ENCODE results near the gene TTYH3.
"Not testable (repeated sequence)": the region's sequence is repeated elsewhere in the genome, so short reads cannot be mapped to it uniquely, and the experiment has no call there.

TTYH3 gene

DNA sequence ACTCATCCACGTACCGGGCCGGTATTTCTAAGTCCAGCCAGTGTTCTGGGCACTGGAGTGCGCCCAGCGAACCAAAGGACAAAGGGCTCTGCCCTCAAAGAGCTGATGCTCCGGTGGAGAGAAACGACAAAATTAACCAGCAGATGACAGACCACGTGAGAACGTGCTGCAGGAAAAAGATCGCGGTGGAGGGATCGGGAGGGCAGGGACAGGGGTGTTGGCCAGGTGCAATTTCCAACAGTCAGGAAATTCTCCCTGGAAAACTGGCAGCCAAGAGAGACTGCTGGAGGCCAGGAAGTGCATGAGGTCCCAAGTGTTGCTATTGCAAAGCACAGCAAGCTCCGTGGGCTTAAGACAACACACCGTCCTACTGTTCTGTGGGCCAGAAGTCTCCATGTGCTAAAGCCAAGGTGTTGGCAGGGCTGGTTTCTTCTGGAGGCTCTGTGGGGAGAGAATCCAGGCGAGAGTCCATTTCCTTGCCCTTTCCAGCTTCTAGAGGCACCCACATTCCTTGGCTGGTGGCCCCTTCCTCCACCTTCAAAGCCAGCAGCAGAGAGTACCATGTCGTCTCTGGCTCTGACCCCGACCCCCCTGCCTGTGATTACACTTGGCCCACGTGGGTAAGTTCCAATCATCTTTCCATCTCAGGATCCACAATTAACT is 34.9 kb downstream of the TTYH3 start:
- DNase-seq, result peak in 2 of 3 experiments; percentile 22 to 48

DNA sequence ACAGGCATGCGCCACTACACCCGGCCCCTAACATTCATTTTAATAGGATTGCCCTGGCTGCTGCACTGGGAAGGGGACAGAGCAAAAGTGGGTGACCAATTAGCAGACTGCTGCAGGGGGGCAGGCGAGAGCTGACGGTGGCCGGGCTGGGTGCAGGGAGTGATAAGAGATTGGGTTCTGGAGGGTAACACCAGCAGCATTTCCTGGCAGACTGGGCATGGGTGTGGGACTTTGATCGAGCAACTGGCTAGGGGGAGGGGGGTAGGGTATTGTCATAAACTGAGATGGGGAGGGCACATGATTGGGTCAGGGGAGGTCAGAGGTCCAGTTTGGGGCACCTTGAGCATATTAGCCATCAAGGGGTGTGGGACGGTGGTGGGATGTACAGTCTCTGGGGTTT is 36.1 kb downstream of the TTYH3 start:
- DNase-seq, result no peak

DNA sequence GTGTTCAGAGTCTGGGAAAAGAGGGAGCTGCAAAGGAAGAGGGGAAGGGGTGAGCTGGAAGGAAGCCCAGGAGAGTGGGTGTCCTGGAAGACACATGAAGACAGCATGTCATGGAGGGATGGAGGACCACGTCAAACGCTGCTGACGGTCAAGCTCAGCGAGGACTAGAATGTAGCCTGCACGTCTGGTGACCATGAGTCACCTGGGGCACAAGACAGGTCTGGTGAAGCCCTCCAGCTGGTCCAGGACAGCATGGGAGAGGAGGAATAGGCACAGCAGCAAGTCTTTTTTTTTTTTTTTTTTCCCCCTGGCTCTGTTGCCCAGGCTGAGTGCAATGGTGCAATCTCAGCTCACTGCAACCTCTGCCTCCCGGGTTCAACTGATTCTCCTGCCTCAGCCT is 36.6 kb downstream of the TTYH3 start:
- no peak for DNase-seq

DNA sequence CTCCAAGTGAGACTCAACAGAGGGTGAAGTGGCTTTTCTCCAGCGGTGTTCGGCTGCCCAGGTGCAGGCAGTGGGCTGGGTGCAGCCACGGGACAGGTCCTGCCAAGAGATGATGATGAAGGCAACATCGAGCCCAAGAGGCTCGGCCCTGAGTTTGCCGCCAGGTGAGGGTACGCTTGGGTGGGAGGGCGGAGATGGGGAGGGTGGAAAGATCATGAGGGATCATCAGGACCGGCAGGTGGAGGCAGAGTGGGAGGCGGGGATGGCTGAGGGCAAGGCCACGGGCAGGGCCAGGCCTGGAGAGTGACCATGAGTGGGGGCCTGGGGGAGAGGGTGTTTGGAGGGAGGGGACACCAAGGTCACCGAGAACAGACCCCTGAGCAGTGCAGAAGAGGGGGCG is 38.4 kb downstream of the TTYH3 start:
- DNase-seq, result no peak

DNA sequence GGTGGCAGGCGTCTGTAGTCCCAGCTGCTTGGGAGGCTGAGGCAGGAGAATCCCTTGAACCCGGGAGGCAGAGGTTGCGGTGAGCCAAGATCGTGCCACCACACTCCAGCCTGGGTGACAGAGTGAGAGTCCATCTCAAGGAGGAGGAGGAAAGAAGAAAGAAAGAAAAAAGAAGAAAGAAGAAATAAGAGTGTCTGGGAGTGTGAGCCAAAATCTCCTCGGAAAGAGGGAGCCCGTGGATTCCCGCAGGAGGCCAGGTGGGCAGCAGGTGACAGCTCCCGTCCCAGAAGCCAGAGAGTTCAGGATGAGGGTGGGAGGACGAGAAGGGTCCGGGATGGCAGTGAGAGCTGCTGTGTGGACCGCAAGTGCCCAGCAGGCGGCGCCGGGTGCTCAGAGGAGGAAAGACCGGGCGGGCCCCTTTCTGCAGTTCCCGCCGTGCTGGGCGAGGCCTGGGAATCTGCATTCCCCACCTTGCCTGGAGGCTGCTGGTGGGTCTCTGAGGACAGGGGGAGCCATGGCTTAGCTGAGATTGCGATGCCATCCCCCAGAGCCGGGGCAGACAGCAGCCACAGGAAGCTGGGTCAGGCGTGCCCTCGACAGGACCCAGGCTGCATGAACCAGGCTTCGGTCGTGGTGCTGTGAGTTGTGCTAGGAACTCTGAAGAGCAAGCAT is 39.1 kb downstream of the TTYH3 start:
- peak; percentile 56 to 75 (median 68) for DNase-seq

DNA sequence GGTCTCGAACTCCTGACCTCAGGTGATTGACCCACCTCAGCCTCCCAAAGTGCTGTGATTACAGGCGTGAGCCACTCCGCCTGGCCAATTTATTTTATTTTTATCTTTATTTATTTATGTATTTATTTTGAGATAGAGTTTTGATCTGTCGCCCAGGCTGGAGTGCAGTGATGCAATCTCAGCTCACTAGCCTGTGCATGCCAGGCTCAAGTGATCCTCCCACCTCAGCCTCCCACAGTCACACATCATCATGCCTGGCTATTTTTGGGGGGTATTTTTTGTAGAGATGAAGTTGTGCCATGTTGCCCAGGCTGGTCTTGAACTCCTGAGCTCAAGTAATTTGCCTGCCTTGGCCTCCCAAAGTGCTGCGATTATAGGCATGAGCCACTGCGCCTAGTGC is 41.4 kb downstream of the TTYH3 start:
- not testable (repeated sequence) for DNase-seq

DNA sequence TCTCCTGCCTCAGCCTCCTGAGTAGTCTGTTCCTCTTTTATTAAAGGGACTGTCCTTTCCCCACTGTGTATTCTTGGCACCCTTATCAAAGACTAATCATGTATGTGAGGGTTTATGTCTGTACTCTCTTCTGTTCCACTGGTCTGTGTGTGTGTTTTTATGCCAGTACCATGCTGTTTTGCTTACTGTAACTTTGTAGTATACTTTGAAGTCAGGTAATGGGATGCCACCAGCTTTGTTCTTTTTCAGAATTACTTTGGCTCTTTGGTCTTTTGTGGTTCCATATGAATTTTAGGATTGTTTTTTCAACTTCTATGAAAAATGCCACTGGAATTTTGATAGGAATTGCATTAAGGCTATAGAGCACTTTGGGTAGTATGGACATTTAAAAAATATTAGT is 42.1 kb downstream of the TTYH3 start:
- no peak for DNase-seq

DNA sequence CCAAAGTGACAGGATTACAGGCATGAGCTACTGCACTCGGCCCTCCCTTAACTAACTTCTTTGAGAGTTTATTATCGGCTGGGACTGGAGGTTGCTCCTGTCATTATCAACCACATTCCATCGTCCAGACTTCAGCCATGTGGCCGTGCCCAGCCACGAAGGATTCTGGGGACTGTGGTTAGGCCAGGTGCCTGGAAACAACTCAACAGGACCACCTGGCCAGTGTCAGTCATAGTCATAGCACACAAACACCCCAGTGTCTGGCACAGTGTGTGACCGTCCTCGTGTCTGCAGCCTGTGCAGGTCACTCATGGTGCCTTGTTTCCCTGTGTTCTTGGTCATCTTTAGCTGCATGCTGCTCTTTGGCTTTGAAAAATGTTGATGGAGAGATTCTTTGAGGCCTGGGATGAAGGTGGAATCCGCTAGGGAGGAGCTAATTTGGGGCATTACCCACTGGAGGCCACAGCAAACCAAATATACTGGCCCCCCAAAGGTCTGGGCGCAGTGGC is 43.5 kb downstream of the TTYH3 start:
- DNase-seq, result no peak

DNA sequence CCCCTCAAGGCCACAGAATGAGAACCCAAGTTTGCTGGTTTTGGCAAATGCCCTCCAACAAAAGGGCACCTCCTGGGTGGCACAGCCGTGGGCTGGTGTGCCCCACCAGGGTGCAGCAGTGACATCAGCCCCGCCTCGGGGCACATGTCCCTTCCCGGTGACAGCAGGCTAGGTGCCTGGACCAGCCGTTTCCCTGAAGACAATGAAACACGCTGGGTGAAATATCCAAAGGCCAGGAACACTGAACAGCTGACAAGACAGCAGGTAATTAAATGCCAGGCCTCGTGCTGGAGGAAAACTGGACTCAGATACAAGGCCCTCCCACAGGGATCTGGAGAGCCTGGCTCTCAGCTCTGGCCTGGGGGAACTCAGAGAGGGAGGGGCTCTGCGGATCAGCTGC is 44.8 kb downstream of the TTYH3 start:
- peak in 2 of 3 experiments; percentile 38 to 85 for DNase-seq

DNA sequence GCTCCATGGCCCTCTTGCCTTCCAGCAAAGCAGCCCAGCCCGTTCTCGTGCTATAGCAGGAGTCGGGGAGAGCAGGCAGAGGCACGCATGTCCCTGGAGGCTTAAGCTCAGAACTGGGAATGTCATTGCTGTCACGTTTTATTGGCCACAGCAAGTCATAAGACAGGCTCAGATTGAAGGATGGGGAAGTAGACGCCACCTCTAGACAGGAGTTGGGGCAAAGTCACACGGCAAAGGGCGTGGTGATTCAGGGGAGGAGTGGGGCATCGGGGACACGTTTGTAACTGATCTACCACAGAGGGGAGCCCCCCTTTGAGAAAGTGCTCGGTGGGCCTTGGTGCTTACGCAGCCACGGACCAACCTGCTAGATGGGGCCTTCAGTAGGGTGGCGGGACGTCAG is 46.7 kb downstream of the TTYH3 start:
- not testable (repeated sequence) for DNase-seq

DNA sequence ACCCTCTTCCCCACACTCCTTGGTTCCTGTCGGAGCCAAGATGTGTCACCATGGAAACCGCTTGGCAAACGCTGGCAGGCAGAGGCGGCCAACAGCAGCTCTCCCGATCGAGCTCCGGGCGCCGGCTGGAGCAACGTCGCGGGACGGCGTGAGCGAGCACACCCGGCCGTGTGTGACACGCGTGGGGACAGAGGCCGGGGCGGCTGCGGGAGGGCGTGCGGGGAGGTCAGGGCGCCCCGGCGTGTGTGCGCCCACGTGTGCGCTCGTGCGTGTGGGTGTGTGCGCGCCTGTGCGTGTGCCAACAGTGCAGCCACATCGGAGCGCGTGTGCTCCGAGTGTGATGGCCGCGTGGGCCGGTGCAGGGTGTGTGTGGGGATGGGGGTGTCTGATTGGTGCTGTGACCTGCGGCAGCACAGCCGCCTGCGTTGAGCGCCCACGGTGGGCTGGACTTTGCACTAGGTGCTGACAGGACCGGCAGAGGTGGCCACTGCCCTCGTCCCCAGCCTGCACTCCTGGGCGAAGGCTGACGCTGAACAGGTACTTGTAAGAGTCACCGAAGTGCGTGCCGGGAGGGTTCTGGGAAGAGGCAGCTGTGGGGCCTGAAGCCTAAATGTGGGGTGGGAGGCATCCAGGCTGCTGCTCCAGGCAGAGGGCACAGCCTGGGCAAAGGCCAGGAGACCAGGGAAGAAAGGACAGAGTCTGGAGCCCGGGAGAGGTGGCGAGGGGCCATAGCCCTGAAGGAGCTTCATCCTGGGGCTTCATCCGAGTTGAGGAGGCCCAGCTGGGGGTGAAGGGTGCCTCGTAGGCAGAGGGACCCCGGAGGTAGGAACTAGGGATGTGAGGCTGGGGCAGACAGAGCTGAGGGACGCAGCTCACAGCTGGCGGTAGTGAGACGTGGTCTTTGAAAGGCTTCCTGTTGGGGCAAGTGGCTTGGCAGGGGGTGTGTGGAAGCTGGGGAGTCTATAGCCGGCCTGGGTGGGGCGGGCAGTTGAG is 47.6 kb downstream of the TTYH3 start:
- peak in 2 of 3 experiments; percentile 54 to 64 for DNase-seq

DNA sequence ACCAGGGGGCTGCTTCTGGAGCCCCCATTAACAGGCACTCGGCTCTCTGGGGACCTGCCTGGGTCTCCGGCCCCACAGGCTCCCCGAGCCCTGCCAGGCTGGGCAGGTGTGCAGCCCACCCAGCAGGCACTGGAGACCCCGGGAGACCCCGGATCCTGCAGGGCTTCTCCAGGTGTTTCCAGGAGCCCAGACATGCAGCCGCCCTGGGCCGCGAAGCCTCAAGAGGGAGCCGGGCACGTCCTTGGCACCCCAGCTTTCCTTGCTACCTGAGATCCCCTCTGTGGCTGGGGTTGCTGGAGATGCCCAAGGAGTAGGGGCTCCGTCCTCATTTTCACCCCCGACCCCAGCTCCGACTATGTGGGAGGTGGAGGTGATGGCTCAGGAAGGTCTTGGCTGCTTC is 48.5 kb downstream of the TTYH3 start:
- DNase-seq, result no peak

DNA sequence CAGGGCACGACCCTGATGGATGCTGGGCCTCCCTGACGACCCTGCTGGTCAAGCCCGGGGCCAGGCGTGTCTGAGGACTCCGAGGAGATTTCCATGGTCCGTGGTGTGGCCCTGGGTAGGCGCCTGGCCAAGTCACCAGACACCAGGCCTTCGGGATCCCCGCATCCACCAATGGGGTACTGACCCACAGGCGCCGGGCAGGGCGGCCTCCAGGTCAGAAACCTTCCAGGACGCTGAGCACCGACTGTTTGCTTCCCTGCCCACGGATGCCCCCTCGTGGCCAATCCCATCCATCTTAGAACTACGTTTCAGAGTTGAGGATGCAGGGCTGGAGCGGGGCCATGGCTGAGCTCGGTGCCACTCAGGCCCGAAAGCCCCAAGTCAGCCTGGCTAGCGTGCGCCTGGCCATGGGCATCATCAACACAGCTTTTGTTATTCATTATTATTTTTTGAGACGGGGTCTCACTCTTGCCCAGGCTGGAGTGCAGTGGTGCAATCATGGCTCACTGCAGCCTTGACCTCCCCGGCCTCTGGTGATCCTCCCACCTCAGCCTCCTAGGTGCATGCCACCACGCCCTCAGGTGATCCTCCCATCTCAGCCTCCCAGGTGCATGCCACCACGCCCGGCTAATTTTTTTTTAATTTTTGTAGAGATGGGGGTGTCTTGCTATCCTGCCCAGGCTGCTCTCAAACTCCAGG is 49.2 kb downstream of the TTYH3 start:
- DNase-seq, result peak; percentile 26 to 69 (median 28)

DNA sequence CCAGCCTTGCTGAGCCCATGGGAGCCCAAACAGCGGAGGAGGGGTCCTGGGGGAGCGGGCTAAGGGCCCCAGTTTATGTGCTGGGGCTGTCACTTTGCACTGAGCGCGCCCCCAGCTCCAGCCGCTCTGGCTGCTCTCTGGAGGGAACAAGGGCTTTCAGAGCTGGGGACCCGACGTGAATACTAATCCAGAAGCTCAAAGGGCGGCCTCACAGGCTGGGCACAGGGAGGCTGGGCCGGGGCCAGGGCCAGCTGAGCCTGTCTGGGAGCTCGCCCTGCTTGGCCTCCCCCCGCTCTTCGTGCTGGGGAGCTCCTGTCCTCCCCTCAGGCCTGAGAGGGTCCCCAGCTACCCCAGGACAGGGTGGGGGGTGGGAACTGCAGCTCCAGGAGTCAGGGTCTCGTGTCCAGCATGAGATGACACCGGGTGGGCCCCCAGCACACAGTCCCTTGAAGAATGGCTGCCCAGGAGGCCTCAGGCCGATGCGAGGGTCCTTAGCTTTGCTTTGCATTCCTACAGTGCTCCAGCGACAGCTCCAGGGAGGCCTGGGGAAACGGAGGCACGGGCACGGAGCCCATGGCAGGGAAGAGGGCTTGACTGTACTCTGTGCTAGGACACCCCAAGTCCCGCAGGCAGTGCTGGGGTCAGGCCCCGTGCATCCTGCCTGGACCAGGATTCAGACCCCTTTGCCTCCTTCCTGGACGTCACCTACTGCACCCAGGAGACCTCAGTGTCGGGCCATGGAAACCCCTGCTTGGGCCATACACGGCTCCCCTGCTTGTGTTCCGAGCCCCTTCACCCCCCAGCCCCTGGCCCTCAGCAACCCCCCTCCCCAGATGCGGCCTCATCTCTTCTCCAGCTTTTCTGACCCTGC is 50.4 kb downstream of the TTYH3 start:
- no peak for DNase-seq

DNA sequence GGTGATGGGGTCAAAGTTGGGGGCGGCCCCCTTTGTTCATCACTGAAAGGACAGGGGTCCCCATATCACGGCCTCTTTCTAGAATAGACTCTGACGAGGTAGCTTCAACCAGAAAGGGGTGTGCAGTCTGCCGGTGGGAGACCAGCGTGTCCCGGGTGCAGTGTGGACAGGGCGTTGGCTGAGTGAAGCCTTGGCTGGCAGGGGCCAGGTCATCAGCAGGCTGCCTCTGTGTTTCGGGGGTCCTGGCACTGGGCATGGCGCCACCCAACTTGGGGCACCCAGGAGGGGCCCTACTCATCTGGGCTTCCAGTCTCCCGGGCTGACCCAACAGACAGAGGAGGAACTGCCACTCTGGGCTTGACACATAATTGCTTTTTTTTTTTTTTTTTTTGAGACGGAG is 52.7 kb downstream of the TTYH3 start:
- no peak for DNase-seq

DNA sequence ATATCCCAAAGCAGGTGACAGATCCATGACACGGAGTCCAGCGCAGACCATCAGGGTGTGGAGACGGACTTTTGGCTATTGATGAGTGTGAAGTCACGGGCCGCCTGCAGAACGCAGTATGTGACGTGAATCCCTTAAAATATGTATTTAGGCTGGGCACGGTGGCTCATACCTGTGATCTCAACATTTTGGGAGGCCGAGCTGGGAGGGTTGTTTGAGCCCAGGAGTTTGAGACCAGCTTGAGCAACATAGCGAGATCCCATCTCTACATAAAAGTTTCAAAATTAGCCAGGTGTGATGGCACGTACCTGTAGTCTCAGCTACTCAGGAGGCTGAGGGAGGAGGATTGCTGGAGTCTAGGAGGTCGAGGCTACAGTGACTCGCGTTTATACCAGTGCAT is 54.3 kb downstream of the TTYH3 start:
- no peak for DNase-seq

DNA sequence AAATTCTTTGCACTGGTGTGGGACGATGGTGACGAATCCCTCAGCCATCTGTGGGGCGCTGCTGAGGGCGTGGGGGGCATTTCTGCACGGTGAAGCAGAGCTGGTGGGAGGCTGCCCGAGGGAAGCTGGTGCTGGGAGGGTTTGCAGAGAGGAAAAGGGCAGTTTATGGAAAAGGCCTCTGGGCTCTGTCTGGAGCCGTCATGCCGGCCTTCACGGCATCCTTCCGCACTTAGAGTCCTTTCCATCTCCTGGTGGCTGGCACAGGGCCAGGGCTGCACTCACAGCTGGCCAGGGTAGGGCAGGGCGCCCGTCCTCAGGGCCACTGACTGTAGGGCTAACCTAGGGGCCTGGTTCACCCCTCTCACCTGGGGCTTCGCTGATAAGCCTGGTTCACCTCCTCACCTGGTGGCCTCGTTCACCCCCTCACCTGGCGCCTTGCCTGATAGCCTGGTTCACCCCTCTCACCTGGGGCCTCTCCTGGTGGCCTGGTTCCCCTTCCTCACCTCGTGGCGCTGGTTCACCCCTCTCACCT is 55.6 kb downstream of the TTYH3 start:
- DNase-seq, result peak in 2 of 3 experiments; percentile 65 to 66

DNA sequence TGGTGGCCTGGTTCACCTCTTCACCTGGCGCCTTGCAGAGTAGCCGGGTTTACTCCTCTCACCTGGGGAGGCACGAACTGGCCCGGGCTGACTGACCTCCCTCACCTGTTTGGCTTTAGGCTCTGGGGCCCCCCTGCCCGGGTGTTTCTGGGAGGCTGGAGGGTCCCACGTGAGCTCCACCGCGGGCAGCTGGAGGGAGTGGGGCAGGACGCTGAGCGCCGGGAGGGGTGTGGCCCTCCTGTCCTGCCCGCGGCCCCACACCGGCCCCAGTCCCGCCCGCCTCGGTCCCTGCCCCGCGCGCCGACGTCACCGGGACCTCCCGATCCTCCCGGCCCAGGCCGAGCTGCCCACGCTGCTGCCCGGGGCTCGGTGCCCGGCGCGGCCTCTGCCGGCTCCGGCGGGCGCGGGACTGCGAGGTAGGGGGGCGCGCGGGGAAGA is 56.1 kb downstream of the TTYH3 start, which contains the start of gene AMZ1:
TSS of gene AMZ1 (plus strand) at position 322 of the 438 bp plus-strand sequence. CDS start 12,250 bp downstream, outside the sequence.
- DNase-seq, result no peak

DNA sequence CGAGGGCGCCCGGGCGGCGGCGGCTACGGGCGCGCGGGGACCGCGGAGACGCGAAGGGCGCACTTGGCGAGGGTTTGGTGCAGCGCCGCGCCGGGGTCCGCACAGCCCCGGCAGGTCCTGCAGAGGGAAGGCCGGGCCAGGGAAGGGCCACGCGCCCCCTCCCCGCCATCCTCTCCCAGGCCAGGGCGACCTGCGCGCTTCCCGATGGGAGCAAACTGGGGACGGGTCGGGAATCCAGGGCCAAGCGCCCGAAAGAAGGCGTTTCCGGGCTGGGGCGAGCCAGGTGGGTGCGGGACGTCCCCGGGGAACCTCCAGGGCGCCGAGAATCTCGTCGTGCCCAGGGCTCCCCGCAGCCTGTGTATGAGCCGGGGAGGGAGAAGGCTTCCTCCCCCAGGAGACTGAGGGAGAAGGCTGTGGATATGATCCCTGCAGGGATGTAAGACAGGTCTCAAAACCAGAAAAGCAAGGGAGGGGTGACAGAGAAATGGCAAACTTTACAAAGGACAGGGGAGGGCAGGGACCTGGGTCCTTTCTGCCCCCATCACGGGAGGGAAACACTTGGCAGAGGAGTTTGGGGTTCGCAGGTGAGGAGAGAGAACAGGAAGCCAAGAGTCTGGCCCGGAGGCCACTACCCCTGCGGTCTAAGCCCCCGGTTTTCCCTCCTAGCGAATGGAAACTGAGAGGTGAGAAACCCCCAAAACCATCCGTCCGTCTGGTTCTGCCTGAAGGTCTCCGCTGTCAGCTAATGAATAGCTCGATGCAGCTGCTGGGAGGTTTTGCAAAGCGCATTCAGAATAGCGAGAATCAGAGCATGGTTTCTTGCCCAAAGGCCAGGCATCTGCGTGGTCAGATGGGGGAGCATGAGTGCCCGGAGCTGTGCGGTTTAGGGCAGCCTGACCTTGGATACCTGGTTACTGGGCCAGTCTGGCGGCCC is 56.9 kb downstream of the TTYH3 start:
- peak in 1 of 3 experiments; percentile 12 for DNase-seq

DNA sequence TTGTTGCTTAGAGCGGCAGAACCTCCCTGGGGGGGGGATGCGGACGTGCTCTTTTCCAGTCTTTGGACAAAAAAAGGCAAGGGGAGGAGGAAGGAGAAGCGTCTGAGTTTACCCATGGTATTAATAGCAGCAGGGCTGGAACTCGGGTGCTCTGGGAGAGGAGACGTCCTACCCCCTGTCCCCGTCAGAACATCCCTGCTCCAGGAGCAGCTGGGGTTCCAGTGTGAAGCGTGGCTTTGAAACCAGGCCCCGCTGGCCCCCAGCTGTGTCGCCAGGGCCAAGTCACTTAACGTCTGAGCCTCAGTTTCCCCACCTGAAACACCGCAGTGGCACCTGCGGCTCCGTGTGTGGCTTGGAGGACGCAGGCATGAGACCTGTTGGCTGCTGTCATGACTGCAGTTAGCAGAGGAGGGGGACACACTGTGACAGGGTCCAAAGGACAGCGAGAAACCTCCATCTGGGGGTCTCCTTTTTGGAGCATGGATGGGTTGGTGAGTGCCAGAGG is 57.6 kb downstream of the TTYH3 start:
- no peak for DNase-seq
